GM23338 (cell line): ENCODE measurements around the gene EGF. TPM values are rescaled to one million over a fixed set of nuclear protein-coding genes. Genes with fewer than 3 reads are reported as not detected.

Experiments used
- ATAC-seq: fragments of 200-7000 bp; cut with Tn5 transposase; 3 replicates; pipeline ENCODE4 v1.9.1; 2020
- DNase-seq: peaks from one replicate; pipeline ENCODE4 v3.0.0-alpha.2; 2015; ENCODE audit warnings: low spot score
- H2AFZ ChIP-seq: fragments of 200-600 bp; sonication (generic); 2 replicates; pipeline ENCODE4 v1.8.0; 2016; ENCODE audit warnings: antibody characterized with exemption, mild to moderate bottlenecking, moderate library complexity
- H3F3A ChIP-seq: fragments of 200-600 bp; sonication (generic); replicated peaks from 2 replicates; pipeline ENCODE4 v1.8.0; 2017; ENCODE audit warnings: antibody characterized with exemption, mixed run types, low read depth
- H3K27ac ChIP-seq: fragments of 200-600 bp; sonication (generic); 2 replicates; pipeline ENCODE4 v1.6.1; 2016; ENCODE audit warnings: low read depth
- H3K27me3 ChIP-seq: fragments of 200-600 bp; sonication (generic); 2 replicates; pipeline ENCODE4 v1.8.0; 2016; ENCODE audit warnings: mild to moderate bottlenecking, mixed run types, moderate library complexity; ENCODE audit not compliant: insufficient read depth
- H3K36me3 ChIP-seq: fragments of 200-600 bp; sonication (generic); 2 replicates; pipeline ENCODE4 v1.8.0; 2016; ENCODE audit warnings: mild to moderate bottlenecking; ENCODE audit not compliant: insufficient read depth
- H3K4me1 ChIP-seq: fragments of 200-600 bp; sonication (generic); 2 replicates; pipeline ENCODE4 v1.8.0; 2016; ENCODE audit warnings: mild to moderate bottlenecking, moderate library complexity; ENCODE audit not compliant: insufficient read depth
- H3K4me2 ChIP-seq: fragments of 200-600 bp; sonication (generic); 2 replicates; pipeline ENCODE4 v1.7.1; 2017; ENCODE audit warnings: mixed run types
- H3K4me3 ChIP-seq: fragments of 200-600 bp; sonication (generic); 2 replicates; pipeline ENCODE4 v1.6.1; 2016; ENCODE audit warnings: mixed run types
- H3K79me2 ChIP-seq: fragments of 200-600 bp; sonication (generic); replicated peaks from 2 replicates; pipeline ENCODE4 v1.8.0; 2017; ENCODE audit warnings: mild to moderate bottlenecking; ENCODE audit not compliant: insufficient read depth
- H3K9me2 ChIP-seq: fragments of 200-600 bp; sonication (generic); 2 replicates; pipeline ENCODE4 v1.8.0; 2017; ENCODE audit not compliant: insufficient read depth
- H4K20me1 ChIP-seq: fragments of 200-600 bp; sonication (generic); replicated peaks from 2 replicates; pipeline ENCODE4 v1.8.0; 2017; ENCODE audit warnings: mild to moderate bottlenecking; ENCODE audit not compliant: insufficient read depth
- H3K27ac Mint-ChIP-seq: 2 replicates; pipeline ENCODE4 v1.8.0; 2020; ENCODE audit warnings: inconsistent platforms, mild to moderate bottlenecking, moderate library complexity, mixed read lengths
- H3K27me3 Mint-ChIP-seq: 3 replicates; pipeline ENCODE4 v1.8.0; 2022; ENCODE audit warnings: low read depth, mild to moderate bottlenecking, moderate library complexity, mixed read lengths, inconsistent platforms; ENCODE audit not compliant: insufficient read depth, poor library complexity
- H3K36me3 Mint-ChIP-seq: 3 replicates; pipeline ENCODE4 v1.8.0; 2021; ENCODE audit warnings: low read depth, mild to moderate bottlenecking, inconsistent platforms, moderate library complexity, mixed read lengths
- H3K4me1 Mint-ChIP-seq: 3 replicates; pipeline ENCODE4 v1.8.0; 2020; ENCODE audit warnings: mild to moderate bottlenecking, inconsistent platforms, mixed read lengths
- H3K4me3 Mint-ChIP-seq: 3 replicates; pipeline ENCODE4 v1.8.0; 2021; ENCODE audit warnings: moderate library complexity, mild to moderate bottlenecking, inconsistent platforms, mixed read lengths
- H3K9me3 Mint-ChIP-seq: 3 replicates; pipeline ENCODE4 v1.8.0; 2020; ENCODE audit warnings: moderate library complexity, mild to moderate bottlenecking, inconsistent platforms, mixed read lengths
- CREB1 ChIP-seq: fragments of 250-450 bp; sonication (Bioruptor Pico); IDR thresholded peaks from 2 replicates; pipeline ENCODE4 v1.5.0; 2020; ENCODE audit warnings: low read depth, mild to moderate bottlenecking, moderate library complexity
- STAT1 ChIP-seq: IDR thresholded peaks from one replicate; pipeline ENCODE4 v1.6.1; 2016; ENCODE audit warnings: antibody characterized with exemption; ENCODE audit not compliant: unreplicated experiment
- ZNF114 ChIP-seq: fragments of 250-450 bp; sonication (Bioruptor Pico); IDR thresholded peaks from 2 replicates; pipeline ENCODE4 v1.5.0; 2020; ENCODE audit warnings: mild to moderate bottlenecking, moderate library complexity
- ZNF331 ChIP-seq: fragments of 250-450 bp; sonication (Bioruptor Pico); IDR thresholded peaks from 2 replicates; pipeline ENCODE4 v1.5.0; 2020; ENCODE audit warnings: low read depth, mild to moderate bottlenecking, moderate library complexity
- polyA plus RNA-seq: library from polyadenylated mRNA; unstranded; fragments of >200 nt; fragmentation: Nextera tagmentation; extraction: Ambion mirVana; gene quantifications from 2 replicates; pipeline ENCODE4 v1.2.1, GENCODE V29; 2016
- total RNA-seq: library from RNA; depleted of rRNA; stranded (reverse); fragments of >200 nt; shearing (Covaris generic); gene quantifications from 2 replicates; pipeline ENCODE4 v1.2.3, GENCODE V29; 2014
- TF ChIP-seq, protein P1 (sequence below): fragments of 250-450 bp; sonication (Bioruptor Pico); IDR thresholded peaks from 2 replicates; pipeline ENCODE4 v1.5.0; 2020; ENCODE audit warnings: mild to moderate bottlenecking, moderate library complexity
- TF ChIP-seq, protein P2 (sequence below): IDR thresholded peaks from one replicate; pipeline ENCODE4 v1.6.1; 2018; ENCODE audit warnings: antibody characterized with exemption; ENCODE audit not compliant: unreplicated experiment

Gene EGF
- total and polyA plus RNA-seq, 2 experiments from 2014 or later = 1.4 to 3.0 TPM

DNA sequence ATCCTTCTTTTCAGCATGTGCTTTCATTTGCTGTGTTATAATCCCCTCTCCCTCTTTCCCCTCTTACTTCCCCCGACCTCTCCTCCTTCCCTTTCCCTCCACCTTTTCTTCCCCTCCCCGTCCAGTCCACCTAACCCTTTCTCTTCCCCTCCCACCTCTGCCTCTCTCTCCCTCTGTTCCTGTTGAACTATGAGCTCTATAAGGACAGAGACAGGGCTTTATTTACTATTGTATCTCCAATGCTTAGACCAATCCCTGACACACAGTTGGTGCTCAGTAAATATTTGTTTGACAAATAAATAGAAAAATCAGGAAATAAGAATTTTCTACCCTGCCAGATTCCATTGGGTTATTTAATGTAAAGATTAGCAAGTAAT, 60.8 kb downstream of the EGF start:
- H3K4me3 Mint-ChIP-seq = peak overlapping the region; percentile 49
- Histone ChIP-seq H3K79me2 (no peaks in the 10 kb centered on the region), H4K20me1 (no peaks in the 10 kb centered on the region)

More for the DNA sequence above, 60.8 kb downstream of the EGF start:
- Histone ChIP-seq H3K4me1 (peaks cover 17% of the 10 kb centered on the region), H2AFZ (peak overlapping the region; percentile 52; the same call in 1 of the 2 replicates), H3K4me3 (peak overlapping the region; percentile 26; the same call in 1 of the 2 replicates), H3K4me2 (peak overlapping the region; percentile 67; the same call in 1 of the 2 replicates), H3F3A (no peaks in the 10 kb centered on the region), H3K27ac (no peak overlapping the region), H3K36me3 (no peaks in the 10 kb centered on the region), H3K27me3 (no peaks in the 10 kb centered on the region), H3K9me2 (no peaks in the 10 kb centered on the region)
- H3K9me3 Mint-ChIP-seq = no peaks in the 10 kb centered on the region
- peak; percentile 86 for ATAC-seq
- no peaks in the 10 kb centered on the region for H3K36me3 Mint-ChIP-seq
- DNase-seq = no peak
- H3K27ac Mint-ChIP-seq = no peak overlapping the region
- H3K27me3 Mint-ChIP-seq = no peaks in the 10 kb centered on the region
- TF ChIP-seq, protein P1, sequence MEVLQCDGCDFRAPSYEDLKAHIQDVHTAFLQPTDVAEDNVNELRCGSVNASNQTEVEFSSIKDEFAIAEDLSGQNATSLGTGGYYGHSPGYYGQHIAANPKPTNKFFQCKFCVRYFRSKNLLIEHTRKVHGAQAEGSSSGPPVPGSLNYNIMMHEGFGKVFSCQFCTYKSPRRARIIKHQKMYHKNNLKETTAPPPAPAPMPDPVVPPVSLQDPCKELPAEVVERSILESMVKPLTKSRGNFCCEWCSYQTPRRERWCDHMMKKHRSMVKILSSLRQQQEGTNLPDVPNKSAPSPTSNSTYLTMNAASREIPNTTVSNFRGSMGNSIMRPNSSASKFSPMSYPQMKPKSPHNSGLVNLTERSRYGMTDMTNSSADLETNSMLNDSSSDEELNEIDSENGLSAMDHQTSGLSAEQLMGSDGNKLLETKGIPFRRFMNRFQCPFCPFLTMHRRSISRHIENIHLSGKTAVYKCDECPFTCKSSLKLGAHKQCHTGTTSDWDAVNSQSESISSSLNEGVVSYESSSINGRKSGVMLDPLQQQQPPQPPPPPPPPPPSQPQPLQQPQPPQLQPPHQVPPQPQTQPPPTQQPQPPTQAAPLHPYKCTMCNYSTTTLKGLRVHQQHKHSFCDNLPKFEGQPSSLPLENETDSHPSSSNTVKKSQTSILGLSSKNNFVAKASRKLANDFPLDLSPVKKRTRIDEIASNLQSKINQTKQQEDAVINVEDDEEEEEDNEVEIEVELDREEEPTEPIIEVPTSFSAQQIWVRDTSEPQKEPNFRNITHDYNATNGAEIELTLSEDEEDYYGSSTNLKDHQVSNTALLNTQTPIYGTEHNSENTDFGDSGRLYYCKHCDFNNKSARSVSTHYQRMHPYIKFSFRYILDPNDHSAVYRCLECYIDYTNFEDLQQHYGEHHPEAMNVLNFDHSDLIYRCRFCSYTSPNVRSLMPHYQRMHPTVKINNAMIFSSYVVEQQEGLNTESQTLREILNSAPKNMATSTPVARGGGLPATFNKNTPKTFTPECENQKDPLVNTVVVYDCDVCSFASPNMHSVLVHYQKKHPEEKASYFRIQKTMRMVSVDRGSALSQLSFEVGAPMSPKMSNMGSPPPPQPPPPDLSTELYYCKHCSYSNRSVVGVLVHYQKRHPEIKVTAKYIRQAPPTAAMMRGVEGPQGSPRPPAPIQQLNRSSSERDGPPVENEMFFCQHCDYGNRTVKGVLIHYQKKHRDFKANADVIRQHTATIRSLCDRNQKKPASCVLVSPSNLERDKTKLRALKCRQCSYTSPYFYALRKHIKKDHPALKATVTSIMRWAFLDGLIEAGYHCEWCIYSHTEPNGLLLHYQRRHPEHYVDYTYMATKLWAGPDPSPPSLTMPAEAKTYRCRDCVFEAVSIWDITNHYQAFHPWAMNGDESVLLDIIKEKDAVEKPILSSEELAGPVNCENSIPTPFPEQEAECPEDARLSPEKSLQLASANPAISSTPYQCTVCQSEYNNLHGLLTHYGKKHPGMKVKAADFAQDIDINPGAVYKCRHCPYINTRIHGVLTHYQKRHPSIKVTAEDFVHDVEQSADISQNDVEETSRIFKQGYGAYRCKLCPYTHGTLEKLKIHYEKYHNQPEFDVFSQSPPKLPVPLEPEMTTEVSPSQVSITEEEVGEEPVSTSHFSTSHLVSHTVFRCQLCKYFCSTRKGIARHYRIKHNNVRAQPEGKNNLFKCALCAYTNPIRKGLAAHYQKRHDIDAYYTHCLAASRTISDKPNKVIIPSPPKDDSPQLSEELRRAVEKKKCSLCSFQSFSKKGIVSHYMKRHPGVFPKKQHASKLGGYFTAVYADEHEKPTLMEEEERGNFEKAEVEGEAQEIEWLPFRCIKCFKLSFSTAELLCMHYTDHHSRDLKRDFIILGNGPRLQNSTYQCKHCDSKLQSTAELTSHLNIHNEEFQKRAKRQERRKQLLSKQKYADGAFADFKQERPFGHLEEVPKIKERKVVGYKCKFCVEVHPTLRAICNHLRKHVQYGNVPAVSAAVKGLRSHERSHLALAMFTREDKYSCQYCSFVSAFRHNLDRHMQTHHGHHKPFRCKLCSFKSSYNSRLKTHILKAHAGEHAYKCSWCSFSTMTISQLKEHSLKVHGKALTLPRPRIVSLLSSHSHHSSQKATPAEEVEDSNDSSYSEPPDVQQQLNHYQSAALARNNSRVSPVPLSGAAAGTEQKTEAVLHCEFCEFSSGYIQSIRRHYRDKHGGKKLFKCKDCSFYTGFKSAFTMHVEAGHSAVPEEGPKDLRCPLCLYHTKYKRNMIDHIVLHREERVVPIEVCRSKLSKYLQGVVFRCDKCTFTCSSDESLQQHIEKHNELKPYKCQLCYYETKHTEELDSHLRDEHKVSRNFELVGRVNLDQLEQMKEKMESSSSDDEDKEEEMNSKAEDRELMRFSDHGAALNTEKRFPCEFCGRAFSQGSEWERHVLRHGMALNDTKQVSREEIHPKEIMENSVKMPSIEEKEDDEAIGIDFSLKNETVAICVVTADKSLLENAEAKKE = no peak
- no peak for TF ChIP-seq STAT1
- TF ChIP-seq ZNF114 (CRISPR knock-in tag) = no peak
- TF ChIP-seq, protein P2, sequence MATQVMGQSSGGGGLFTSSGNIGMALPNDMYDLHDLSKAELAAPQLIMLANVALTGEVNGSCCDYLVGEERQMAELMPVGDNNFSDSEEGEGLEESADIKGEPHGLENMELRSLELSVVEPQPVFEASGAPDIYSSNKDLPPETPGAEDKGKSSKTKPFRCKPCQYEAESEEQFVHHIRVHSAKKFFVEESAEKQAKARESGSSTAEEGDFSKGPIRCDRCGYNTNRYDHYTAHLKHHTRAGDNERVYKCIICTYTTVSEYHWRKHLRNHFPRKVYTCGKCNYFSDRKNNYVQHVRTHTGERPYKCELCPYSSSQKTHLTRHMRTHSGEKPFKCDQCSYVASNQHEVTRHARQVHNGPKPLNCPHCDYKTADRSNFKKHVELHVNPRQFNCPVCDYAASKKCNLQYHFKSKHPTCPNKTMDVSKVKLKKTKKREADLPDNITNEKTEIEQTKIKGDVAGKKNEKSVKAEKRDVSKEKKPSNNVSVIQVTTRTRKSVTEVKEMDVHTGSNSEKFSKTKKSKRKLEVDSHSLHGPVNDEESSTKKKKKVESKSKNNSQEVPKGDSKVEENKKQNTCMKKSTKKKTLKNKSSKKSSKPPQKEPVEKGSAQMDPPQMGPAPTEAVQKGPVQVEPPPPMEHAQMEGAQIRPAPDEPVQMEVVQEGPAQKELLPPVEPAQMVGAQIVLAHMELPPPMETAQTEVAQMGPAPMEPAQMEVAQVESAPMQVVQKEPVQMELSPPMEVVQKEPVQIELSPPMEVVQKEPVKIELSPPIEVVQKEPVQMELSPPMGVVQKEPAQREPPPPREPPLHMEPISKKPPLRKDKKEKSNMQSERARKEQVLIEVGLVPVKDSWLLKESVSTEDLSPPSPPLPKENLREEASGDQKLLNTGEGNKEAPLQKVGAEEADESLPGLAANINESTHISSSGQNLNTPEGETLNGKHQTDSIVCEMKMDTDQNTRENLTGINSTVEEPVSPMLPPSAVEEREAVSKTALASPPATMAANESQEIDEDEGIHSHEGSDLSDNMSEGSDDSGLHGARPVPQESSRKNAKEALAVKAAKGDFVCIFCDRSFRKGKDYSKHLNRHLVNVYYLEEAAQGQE = no peak
- TF ChIP-seq ZNF331 (CRISPR knock-in tag) = no peak
- TF ChIP-seq CREB1 (CRISPR knock-in tag) = no peak
- peaks cover 32% of the 10 kb centered on the region for H3K4me1 Mint-ChIP-seq
